NCI-H2029 treated with DMSO at 0.1 percent for 48 hours (cell line): ENCODE measurements around the gene ARHGAP33.
"Not testable (repeated sequence)": the region's sequence is repeated elsewhere in the genome, so short reads cannot be mapped to it uniquely, and the experiment has no call there.

ENCODE experiments used
- DNase-seq: peaks from one replicate; lab custom pipeline; 2025; lab: John Stamatoyannopoulos, UW

The ARHGAP33 gene

GRCh38 chr19:35830986-35831385, 55.6 kb downstream of the ARHGAP33 start:
- no peak for DNase-seq

- DNase-seq = no peak
These were observed 56.7 kb downstream of the ARHGAP33 start for GRCh38 chr19:35832054-35832453.

GRCh38 chr19:35833972-35834371, 58.6 kb downstream of the ARHGAP33 start:
- DNase-seq = no peak

- DNase-seq = not testable (repeated sequence)
These were observed 60.7 kb downstream of the ARHGAP33 start for GRCh38 chr19:35836096-35836495.
